Activated naive CD8-positive, alpha-beta T cell treated with anti-CD3 and anti-CD28 coated beads, Interleukin-2, amount 10 ng/mL, durations not matched to agents 7 days and 5 days (primary cell): Measurements from ENCODE around the gene AKAP12. TPM values are rescaled to one million over a fixed set of nuclear protein-coding genes. Genes with fewer than 3 reads are reported as not detected.

Experiments used
- ATAC-seq: fragments of 150-1000 bp; cut with Tn5 transposase; one replicate; pipeline ENCODE4 v1.10.0; 2021; ENCODE audit warnings: low read depth, moderate library complexity
- POLR2A ChIA-PET: fragments of 350-600 bp; sonication (Branson Sonifier 250); formaldehyde crosslinking; loops from one replicate; lab custom pipeline; 2021; ENCODE audit warnings: antibody characterized with exemption; lab: Charles Lee
- DNase-seq: peaks from one replicate; pipeline ENCODE4 v3.0.0; 2021
- H3K27ac Mint-ChIP-seq: one replicate; pipeline ENCODE4 v1.8.0; 2022; ENCODE audit warnings: mild to moderate bottlenecking, mixed read lengths
- H3K27me3 Mint-ChIP-seq: one replicate; pipeline ENCODE4 v1.8.0; 2022; ENCODE audit warnings: mild to moderate bottlenecking, moderate library complexity, mixed read lengths
- H3K36me3 Mint-ChIP-seq: one replicate; pipeline ENCODE4 v1.8.0; 2021; ENCODE audit warnings: mild to moderate bottlenecking, mixed read lengths
- H3K4me1 Mint-ChIP-seq: one replicate; pipeline ENCODE4 v1.8.0; 2021; ENCODE audit warnings: mixed read lengths
- H3K4me3 Mint-ChIP-seq: one replicate; pipeline ENCODE4 v1.8.0; 2022; ENCODE audit warnings: mild to moderate bottlenecking, moderate library complexity, mixed read lengths
- H3K9me3 Mint-ChIP-seq: one replicate; pipeline ENCODE4 v1.8.0; 2021; ENCODE audit warnings: mixed read lengths
- total RNA-seq, 2 experiments: library from RNA; stranded (reverse); gene quantifications; one replicate each; pipeline ENCODE4 v1.2.3, GENCODE V29; 2021

The AKAP12 gene
- total RNA-seq, 2 experiments from 2014 or later, result 0.06 to 0.11 TPM

GRCh38 chr6:151358475-151358874 lies 118.7 kb downstream of the AKAP12 start:
- ATAC-seq, result no peak
- Mint-ChIP-seq H3K36me3 (peaks cover 19% of the 10 kb centered on the region), H3K27me3 (no peaks in the 10 kb centered on the region), H3K4me3 (no peak overlapping the region), H3K27ac (no peak overlapping the region), H3K4me1 (peaks cover 7% of the 10 kb centered on the region), H3K9me3 (no peaks in the 10 kb centered on the region)
- no peak for DNase-seq
- POLR2A ChIA-PET, result no interaction called here

- peaks cover 7% of the 10 kb centered on the region for H3K4me1 Mint-ChIP-seq
- H3K4me3 Mint-ChIP-seq, result no peak overlapping the region
- no peak for DNase-seq
- no peak overlapping the region for H3K27ac Mint-ChIP-seq
- ATAC-seq, result no peak
- peaks cover 19% of the 10 kb centered on the region for H3K36me3 Mint-ChIP-seq
- no peaks in the 10 kb centered on the region for H3K27me3 Mint-ChIP-seq
- POLR2A ChIA-PET, result interaction anchor here (0.9 kb wide), 1 partner anchor 12 kb away, joined by 3 read pairs; no protein-coding TSS in a partner anchor
- no peaks in the 10 kb centered on the region for H3K9me3 Mint-ChIP-seq
Observed at GRCh38 chr6:151359486-151359885, 119.7 kb downstream of the AKAP12 start.

DNA sequence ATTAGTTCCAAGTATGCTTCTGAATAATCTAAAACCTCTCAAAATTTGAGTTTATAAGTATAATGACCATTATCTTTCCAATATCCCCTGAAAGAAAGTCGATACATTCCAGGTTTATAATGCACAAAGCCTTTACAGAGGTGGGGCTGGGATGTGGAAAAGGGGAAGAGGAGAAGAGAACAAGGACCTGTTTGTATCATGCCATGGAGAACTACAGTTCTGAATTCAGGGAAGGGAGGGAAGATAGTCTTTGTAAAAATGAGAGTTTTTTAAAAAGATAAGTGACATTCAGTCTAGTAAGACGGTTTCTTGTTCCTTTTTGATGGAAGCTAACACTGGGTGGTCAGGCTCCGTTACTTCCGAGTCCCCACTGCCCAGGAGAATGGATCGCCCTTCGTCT lies 125.5 kb downstream of the AKAP12 start:
- ATAC-seq (no peak), DNase-seq (no peak)
- POLR2A ChIA-PET, result no interaction called here
- Mint-ChIP-seq H3K27me3 (no peaks in the 10 kb centered on the region), H3K4me3 (no peak overlapping the region), H3K9me3 (no peaks in the 10 kb centered on the region), H3K36me3 (peaks cover 31% of the 10 kb centered on the region), H3K27ac (no peak overlapping the region), H3K4me1 (peaks cover 3% of the 10 kb centered on the region)

- peak overlapping the region; percentile 96 for H3K27ac Mint-ChIP-seq
- no peak for DNase-seq
Observed at GRCh38 chr6:151370509-151371078, 130.8 kb downstream of the AKAP12 start.

GRCh38 chr6:151372164-151372563 lies 132.4 kb downstream of the AKAP12 start:
- peak; percentile 68 for ATAC-seq
- Mint-ChIP-seq H3K27ac (peak overlapping the region; percentile 96), H3K4me1 (peaks cover 50% of the 10 kb centered on the region), H3K27me3 (no peaks in the 10 kb centered on the region), H3K9me3 (no peaks in the 10 kb centered on the region), H3K36me3 (peaks cover 25% of the 10 kb centered on the region), H3K4me3 (peak overlapping the region; percentile 80)
- POLR2A ChIA-PET, result interaction anchor here (0.9 to 11.9 kb wide), 3 partner anchors 12 to 17 kb away, joined by 3 to 147 read pairs (median 4); partner anchors contain the start of gene ZBTB2
- DNase-seq, result peak; percentile 44

More at GRCh38 chr6:151370509-151371078, 130.8 kb downstream of the AKAP12 start:
- H3K4me1 Mint-ChIP-seq, result peaks cover 37% of the 10 kb centered on the region
- ATAC-seq, result no peak
- peaks cover 34% of the 10 kb centered on the region for H3K36me3 Mint-ChIP-seq
- no peaks in the 10 kb centered on the region for H3K27me3 Mint-ChIP-seq
- no peak overlapping the region for H3K4me3 Mint-ChIP-seq
- no peaks in the 10 kb centered on the region for H3K9me3 Mint-ChIP-seq
- POLR2A ChIA-PET, result interaction anchor here (11.9 kb wide), 1 partner anchor 19 kb away, joined by 147 read pairs; the partner anchor contains the start of gene ZBTB2

DNA sequence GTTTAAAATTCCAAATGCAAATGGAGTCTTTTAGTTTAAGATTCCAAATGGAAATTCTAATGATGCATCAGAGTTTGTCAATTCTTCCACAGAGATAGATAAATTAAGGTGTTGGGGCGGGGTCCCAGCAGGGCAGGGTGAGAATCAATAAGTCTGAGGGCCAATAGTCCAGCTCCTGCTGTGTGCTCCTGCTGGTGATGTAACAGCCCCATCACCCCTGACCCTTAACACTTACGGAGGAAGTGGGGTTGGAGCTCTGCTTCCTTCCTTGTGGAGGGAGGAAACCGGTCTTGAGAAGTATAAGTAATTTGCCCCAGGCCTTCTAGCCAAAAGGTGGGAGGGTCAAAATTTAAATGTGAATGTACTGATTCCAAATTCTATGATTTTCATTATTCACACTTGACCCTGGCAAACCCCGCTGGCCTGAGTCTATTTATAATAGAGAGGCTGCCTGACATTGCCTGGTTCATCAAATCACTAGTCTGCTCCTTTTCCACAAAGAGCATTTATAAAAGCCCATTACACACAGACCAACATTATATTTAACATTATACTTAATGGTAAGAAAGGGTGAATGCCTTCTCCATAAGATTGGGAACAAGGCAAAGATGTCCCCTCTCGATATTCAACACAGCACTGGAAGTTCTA lies 134.4 kb downstream of the AKAP12 start:
- no peaks in the 10 kb centered on the region for H3K27me3 Mint-ChIP-seq
- peaks cover 22% of the 10 kb centered on the region for H3K36me3 Mint-ChIP-seq
- H3K27ac Mint-ChIP-seq, result peak overlapping the region; percentile 88
- no peaks in the 10 kb centered on the region for H3K9me3 Mint-ChIP-seq
- peaks cover 59% of the 10 kb centered on the region for H3K4me1 Mint-ChIP-seq
- H3K4me3 Mint-ChIP-seq, result peak overlapping the region; percentile 78
- POLR2A ChIA-PET, result interaction anchor here (0.6 to 11.9 kb wide), 6 partner anchors 11 to 1609 kb away, joined by 3 to 147 read pairs (median 5); partner anchors contain the start of genes FBXO5, RMND1 and ZBTB2
- DNase-seq (no peak), ATAC-seq (peak; percentile 38)

DNA sequence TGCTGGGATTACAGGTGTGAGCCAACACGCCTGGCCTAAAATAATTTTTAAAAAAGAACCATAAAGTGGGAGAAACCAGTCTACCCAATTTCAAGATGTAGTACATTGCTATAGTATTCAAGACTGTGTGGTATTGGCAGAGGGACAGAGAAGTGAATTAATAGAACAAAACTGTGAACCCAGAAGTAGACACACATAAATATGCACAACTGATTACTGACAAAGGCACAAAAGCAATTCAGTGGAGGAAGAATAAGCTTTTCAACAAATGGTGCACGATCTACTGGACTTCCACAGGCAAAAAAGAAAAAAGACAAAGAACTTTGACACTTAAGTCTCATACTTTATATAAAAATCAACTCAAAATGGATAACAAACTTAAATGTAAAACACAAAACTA lies 136.1 kb downstream of the AKAP12 start:
- peaks cover 71% of the 10 kb centered on the region for H3K4me1 Mint-ChIP-seq
- H3K4me3 Mint-ChIP-seq, result peak overlapping the region; percentile 60
- peaks cover 21% of the 10 kb centered on the region for H3K36me3 Mint-ChIP-seq
- POLR2A ChIA-PET, result interaction anchor here (0.9 to 11.9 kb wide), 3 partner anchors 10 to 17 kb away, joined by 3 to 147 read pairs (median 3); partner anchors contain the start of gene ZBTB2
- H3K9me3 Mint-ChIP-seq, result no peaks in the 10 kb centered on the region
- ATAC-seq, result no peak
- DNase-seq, result no peak
- H3K27me3 Mint-ChIP-seq, result no peaks in the 10 kb centered on the region
- H3K27ac Mint-ChIP-seq, result peak overlapping the region; percentile 66

- Mint-ChIP-seq H3K4me1 (peaks cover 70% of the 10 kb centered on the region), H3K9me3 (no peaks in the 10 kb centered on the region), H3K4me3 (peak overlapping the region; percentile 60), H3K27me3 (no peaks in the 10 kb centered on the region), H3K36me3 (peaks cover 17% of the 10 kb centered on the region), H3K27ac (peak overlapping the region; percentile 66)
- no peak for ATAC-seq
- no peak for DNase-seq
- POLR2A ChIA-PET, result interaction anchor here (1.0 to 11.9 kb wide), 2 partner anchors 13 to 16 kb away, joined by 3 to 147 read pairs; partner anchors contain the start of gene ZBTB2
Observed at GRCh38 chr6:151376440-151376839, 136.7 kb downstream of the AKAP12 start.

DNA sequence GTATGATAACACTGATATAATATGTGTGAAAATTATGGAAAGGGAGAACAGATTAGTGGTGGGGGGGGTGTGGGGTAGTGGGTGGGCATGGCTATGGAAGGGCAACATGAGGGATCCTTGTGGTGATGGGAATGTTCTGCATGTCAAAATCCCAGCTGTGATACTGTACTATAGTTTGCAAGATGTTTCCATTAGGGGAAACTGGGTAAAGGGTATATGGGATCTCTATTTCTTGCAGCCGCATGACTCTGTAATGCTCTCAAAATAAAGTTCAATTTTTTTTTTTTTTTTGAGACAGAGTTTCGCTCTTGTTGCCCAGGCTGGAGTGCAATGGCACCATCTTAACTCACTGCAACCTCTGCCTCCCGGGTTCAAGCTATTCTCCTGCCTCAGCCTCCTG lies 137.3 kb downstream of the AKAP12 start:
- Mint-ChIP-seq H3K9me3 (no peaks in the 10 kb centered on the region), H3K36me3 (peaks cover 14% of the 10 kb centered on the region), H3K27ac (peak overlapping the region; percentile 21), H3K4me1 (peaks cover 67% of the 10 kb centered on the region), H3K27me3 (no peaks in the 10 kb centered on the region), H3K4me3 (no peak overlapping the region)
- POLR2A ChIA-PET, result interaction anchor here (0.7 to 11.9 kb wide), 2 partner anchors 13 to 36 kb away, joined by 5 to 147 read pairs; partner anchors contain the start of gene ZBTB2
- DNase-seq (no peak), ATAC-seq (no peak)

DNA sequence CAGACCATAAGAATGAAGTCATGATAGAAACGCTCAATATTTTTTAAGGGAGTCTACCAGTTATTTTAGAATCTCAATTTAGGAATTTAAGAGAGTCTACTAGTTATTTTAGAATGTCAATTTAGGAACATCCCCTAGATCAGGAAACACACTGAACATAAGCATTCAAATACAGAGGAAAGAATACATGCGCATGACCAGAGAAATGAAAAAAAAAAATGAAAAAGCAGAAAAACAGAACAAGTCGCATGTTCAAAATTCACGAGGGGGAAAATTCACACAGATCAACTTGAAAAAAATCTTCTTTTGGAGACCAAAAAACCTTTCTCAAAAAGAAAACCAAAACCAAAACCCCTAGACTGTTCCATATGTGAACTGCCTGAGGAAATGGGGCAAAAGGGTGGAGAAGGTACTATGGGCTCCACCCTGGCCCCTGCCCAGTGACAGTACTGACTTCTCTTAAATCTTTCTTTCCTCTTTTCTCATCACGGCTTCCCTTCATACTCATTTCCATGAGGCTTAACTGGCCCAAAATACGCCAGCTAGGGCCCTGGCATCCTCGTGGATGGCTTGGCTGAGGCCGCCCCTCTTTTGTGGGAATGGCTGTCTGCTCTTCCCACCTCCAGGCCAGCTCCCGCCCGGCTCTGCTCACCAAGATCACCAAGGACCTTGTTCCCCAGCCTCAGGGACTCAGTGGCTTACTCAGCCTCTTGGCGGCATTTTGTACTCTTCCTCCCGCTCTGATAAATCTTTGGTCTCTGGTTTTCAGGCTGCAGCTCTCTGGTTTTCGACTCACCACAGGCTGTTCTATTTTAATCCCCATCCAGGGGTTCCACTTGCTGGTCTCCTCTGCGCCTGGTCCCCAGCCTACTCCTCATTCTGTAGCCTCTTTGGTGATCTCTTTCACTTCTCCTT lies 140.4 kb downstream of the AKAP12 start:
- Mint-ChIP-seq H3K27ac (peak overlapping the region; percentile 97), H3K4me3 (peak overlapping the region; percentile 88), H3K9me3 (no peaks in the 10 kb centered on the region), H3K4me1 (peaks cover 55% of the 10 kb centered on the region), H3K36me3 (peaks cover 10% of the 10 kb centered on the region), H3K27me3 (no peaks in the 10 kb centered on the region)
- POLR2A ChIA-PET, result interaction anchor here (11.9 kb wide), 1 partner anchor 9 kb away, joined by 147 read pairs; the partner anchor contains the start of gene ZBTB2
- ATAC-seq (peak; percentile 75), DNase-seq (peak; percentile 48)

DNA sequence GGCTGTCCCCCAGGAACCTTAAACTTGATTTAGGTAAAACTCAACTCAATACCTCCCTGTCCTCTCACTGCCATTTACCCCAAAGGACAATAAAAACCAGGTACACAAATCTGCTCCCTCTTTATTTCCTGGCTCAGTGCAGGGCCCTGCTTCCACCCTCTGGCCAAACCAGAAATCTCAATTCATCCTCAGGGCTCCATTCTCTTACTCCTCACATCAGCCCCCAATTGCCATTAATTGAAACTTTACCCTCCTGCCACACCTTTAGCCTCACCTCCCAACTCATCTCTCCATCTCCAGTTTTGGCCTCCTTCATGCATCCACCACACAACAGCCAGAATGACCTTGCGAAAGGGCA lies 141.1 kb downstream of the AKAP12 start:
- no peaks in the 10 kb centered on the region for H3K9me3 Mint-ChIP-seq
- H3K4me1 Mint-ChIP-seq, result peaks cover 57% of the 10 kb centered on the region
- peak overlapping the region; percentile 88 for H3K4me3 Mint-ChIP-seq
- ATAC-seq (peak; percentile 37), DNase-seq (no peak)
- POLR2A ChIA-PET, result interaction anchor here (11.9 kb wide), 1 partner anchor 9 kb away, joined by 147 read pairs; the partner anchor contains the start of gene ZBTB2
- H3K36me3 Mint-ChIP-seq, result peaks cover 11% of the 10 kb centered on the region
- no peaks in the 10 kb centered on the region for H3K27me3 Mint-ChIP-seq
- H3K27ac Mint-ChIP-seq, result peak overlapping the region; percentile 97

GRCh38 chr6:151381722-151382121 lies 142.0 kb downstream of the AKAP12 start:
- H3K36me3 Mint-ChIP-seq, result peaks cover 16% of the 10 kb centered on the region
- H3K4me1 Mint-ChIP-seq, result peaks cover 54% of the 10 kb centered on the region
- H3K27ac Mint-ChIP-seq, result peak overlapping the region; percentile 97
- POLR2A ChIA-PET, result interaction anchor here (0.6 to 11.9 kb wide), 2 partner anchors 8 to 72 kb away, joined by 3 to 147 read pairs; partner anchors contain the start of gene ZBTB2
- no peak overlapping the region for H3K4me3 Mint-ChIP-seq
- ATAC-seq, result no peak
- no peaks in the 10 kb centered on the region for H3K9me3 Mint-ChIP-seq
- no peaks in the 10 kb centered on the region for H3K27me3 Mint-ChIP-seq
- no peak for DNase-seq
